ENCODE measurements around the gene GPHN.

GPHN gene

GRCh38 chr14:66955159-66955558 is 447.2 kb downstream of the GPHN start:
- no peak for DNase-seq (ENCODE audit: low spot score)

DNA sequence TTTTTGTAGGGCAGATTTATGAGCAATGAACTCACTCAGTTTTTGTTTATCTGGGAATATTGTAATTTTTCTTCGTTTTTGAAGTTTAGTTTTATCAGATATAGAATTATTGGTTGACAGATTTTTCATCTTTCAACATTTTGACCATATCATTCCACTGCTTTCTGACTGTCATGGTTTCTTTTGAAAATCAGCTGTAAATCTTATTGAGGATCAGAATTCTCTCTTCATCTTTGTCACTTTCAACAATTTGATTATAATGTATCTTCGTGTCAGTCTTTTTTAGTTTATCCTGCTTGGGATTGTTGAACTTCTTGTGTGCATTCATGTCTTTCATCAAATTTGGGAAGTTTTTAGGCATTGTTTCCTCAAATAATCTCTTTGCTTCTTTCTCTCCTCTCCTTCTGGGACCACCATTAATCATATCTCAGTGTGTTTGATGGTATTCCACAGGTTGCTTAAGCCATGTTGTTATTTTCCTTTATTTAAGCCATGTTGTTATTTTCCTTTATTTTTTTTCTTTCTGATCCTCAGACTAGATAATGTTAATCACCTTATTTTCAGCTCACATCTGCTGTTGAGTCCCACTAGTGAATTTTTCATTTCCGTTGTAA is 451.6 kb downstream of the GPHN start:
- no peak for DNase-seq (ENCODE audit: low spot score)

DNA sequence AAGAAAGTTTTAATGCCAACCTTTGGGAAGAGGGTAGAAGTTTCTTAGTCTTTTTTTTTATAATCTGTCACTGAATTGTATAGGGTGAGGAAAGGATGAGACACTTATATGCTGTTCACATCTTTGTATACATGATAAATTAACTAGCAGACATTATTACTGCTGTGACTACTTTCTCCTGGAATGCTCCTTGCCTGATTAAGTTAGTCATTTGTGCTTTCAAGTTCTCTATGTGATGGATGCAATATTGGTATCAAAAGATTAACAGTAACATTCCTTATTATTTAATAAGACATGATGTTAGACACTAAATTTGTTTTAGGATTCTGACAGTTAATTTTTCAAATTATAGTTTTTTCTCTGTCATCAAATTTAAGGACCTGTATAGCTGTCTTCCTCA is 457.9 kb downstream of the GPHN start:
- DNase-seq (ENCODE audit: low spot score), result no peak

GRCh38 chr14:66972469-66972868 is 464.5 kb downstream of the GPHN start:
- no peak for DNase-seq (ENCODE audit: low spot score)

DNA sequence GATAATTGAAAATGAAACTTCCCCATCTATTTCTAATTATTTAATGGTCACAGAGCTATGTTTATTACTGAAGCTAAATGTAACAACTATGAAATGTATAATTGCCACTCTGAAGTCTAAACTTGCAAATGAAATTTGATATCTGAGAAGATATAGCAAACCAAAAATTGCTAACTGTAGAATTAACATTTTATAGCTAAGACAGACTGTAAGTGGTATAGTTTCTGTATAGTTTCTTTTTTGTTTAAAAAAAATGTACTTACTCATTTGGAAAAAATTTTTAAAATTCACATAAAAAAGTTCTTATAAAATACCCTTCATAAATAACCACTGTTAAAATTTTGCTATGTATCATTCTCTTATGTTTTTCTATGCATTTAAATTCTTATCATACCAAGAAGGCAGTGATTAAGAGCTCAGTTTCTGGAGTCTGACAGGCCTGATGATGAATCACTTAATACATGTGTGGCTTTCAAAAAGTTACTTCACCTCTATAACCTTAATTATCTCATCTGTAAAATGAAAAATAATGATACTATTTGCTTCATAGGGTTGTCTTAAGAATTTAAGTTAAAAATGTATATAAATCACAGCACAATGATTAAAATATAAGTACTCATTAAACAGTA is 466.6 kb downstream of the GPHN start:
- DNase-seq (ENCODE audit: low spot score), result no peak

- no peak for DNase-seq (ENCODE audit: low spot score)
Measured at GRCh38 chr14:66975251-66975650, 467.3 kb downstream of the GPHN start.

- no peak for DNase-seq (ENCODE audit: low spot score)
Measured at GRCh38 chr14:66979101-66979974, 471.4 kb downstream of the GPHN start.

GRCh38 chr14:66982247-66982646 is 474.3 kb downstream of the GPHN start:
- DNase-seq (ENCODE audit: low spot score), result no peak

DNA sequence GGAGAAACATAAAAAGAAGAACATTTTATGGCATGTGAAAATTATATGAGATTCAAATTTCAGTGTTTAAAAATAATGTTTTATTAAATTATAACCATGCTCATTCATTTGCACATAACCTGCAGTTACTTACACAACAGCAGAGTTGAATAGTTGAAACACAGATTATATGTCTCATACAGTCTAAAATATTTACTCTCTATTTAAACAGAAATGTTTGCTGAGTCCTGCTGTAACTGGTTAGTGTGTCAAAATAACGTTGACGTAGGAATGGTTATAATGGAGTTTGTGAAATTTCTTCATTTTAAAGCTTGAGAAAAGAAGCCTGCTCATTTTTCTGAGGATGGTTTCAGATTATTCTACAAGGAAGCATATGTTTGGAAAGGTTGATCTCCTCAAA is 484.8 kb downstream of the GPHN start:
- no peak for DNase-seq (ENCODE audit: low spot score)

DNA sequence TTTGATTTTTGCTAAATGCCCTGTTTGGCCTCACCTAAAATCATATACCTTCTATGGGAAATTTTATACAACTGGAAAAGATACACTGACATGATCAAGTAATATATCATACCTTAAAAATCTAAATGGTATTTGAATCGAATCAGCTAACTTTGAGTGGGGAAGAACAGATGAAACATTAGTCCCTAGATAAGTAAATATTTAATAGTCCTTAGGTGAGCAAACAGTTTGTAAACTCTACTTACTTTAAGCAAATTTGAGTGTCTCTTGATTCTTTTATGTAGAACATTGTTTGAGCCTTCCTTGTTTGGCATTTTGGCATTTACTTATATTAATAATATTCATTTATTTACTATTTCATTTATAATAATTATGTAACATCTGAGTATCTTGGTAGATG is 485.6 kb downstream of the GPHN start:
- no peak for DNase-seq (ENCODE audit: low spot score)

DNA sequence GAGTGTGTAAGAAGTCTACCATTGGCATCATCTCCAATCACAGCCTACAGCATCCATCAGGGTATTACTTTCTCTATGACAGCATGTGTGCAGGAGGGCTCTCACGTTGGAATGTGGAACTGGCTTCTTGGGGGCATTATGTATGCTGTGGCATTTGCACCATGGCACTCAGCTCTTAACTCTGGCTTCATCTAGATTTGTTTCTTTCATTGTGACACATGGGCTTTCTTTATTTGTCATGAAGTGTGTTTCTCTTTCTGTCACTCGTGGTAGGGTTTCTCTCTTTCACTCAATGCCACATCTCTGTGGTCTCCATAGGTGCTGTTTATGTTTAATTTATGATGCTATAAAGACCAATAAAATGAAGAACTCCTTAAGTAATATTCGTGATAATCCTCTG is 490.1 kb downstream of the GPHN start:
- no peak for DNase-seq (ENCODE audit: low spot score)

DNA sequence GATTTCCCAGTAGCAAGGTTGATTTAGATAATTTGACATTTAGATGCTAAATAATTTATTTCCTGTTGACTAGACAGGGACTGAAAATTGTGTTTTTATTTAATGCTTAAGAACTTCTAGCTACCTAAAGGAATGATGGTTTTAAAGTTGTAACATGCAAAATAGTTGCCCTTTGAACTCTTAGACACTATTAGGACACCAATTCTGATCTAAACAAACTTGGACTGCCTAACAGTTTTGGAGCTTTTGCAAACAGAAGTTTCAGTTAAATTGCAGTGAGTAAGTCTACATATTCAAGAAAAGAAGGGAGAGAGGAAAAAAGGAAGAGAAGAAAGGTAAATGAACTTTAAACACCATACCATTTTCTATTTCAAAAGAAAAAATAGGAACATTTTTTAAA is 492.0 kb downstream of the GPHN start:
- DNase-seq (ENCODE audit: low spot score), result no peak

- no peak for DNase-seq (ENCODE audit: low spot score)
Measured at GRCh38 chr14:67002994-67003753, 495.2 kb downstream of the GPHN start.

DNA sequence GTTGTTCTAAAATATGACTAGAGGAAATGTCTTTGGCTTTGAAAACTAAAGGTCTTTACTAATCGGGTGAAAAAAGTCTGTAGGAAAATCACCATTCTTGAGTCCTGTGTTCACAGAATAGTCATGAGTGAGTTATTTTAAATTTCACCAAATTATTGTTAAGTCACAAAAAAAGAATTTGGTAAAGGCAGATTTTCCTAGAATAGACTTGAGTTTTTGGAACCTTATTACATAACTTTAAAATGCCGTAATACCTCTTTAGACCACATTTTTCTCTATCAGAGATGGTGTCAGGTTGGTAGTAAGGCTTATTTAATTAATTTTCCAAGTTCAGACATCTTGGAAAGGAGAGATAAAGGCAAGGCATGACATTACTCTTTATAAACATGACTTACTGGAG is 496.6 kb downstream of the GPHN start:
- no peak for DNase-seq (ENCODE audit: low spot score)

DNA sequence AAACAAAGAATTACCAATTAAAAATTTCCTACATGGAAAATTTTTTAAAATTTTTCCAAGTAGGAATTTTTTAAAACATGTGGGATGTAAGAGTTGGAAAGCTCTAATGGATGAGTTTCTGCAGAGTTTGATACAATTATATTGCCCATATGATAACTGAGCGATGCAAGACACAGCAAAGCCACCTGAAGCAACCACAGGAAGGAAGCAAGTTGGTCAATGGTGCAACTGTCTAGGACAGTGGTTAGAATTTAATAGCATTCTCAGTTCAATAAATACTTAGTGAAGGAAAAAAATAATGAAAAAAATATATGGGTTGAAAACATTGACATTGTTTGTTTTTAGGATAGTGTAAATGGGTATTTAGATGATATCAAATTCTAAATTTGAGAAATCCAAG is 502.7 kb downstream of the GPHN start:
- DNase-seq (ENCODE audit: low spot score), result no peak

- DNase-seq (ENCODE audit: low spot score), result no peak
Measured at GRCh38 chr14:67016856-67017255, 508.9 kb downstream of the GPHN start.

- no peak for DNase-seq (ENCODE audit: low spot score)
Measured at GRCh38 chr14:67018720-67019119, 510.8 kb downstream of the GPHN start.

DNA sequence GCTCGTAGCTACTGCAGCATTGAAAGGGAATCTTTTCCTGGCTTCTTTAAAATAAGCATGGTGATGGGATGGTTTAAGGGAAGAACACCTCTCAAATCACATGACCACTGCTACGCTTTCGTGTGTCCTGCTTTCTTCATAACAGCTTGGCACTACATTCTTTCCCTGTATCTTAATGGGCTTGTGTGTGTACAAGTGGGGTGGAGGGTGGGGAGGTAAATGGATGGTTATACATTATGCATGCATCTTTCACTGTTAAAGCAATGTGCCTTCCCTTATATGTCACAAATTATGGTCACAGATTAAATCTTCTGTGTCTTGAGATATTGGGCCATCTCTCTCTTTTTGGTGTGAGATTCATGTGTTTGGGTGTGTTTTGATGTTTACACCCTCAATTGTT is 511.8 kb downstream of the GPHN start:
- no peak for DNase-seq (ENCODE audit: low spot score)

- no peak for DNase-seq (ENCODE audit: low spot score)
Measured at GRCh38 chr14:67031920-67032774, 524.2 kb downstream of the GPHN start.

DNA sequence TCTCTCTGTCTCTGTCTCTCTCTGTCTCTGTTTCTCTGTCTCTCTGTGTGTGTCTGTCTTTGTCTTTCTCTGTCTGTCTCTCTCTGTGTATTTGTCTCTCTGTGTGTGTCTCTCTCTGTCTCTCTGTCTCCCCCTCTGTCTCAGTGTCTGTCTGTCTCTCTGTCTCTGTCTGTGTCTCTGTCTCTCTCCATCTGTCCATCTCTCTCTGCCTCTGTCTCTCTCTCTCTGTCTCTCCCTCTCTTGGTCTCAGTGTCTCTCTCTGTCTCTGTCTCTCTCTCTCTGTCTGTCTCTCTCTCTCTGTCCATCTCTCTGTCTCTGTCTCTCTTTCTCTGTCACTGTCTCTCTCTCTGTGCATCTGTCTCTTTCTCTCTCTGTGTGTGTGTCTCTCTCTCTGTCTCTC is 537.5 kb downstream of the GPHN start:
- DNase-seq (ENCODE audit: low spot score), result no peak

GRCh38 chr14:67050896-67051295 is 542.9 kb downstream of the GPHN start:
- DNase-seq (ENCODE audit: low spot score), result no peak

DNA sequence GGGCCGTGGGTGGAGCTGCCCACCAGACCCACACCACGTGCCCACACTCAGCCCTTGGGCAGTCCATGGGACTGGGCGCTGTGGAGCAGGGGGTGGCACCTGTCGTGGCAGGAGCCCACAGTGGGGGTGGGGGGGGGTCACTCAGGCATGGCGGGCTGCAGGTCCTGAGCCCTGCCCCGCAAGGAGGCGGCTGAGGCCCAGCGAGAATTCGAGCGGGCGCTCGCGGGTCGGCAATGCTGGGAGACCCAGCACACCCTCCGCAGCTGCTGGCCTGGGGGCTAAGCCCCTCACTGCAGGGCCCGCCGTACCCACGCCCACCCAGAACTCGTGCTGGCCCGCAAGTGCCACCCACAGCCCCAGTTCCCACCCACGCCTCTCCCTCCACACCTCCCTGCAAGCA is 548.7 kb downstream of the GPHN start:
- DNase-seq (ENCODE audit: low spot score), result no peak

Measured in pons (tissue), 1 donor.